GM23248 (cell line): ENCODE measurements around the gene CARD14.

Experiments
- EZH2 ChIP-seq: fragments of 200-600 bp; sonication (generic); IDR thresholded peaks from 2 replicates; pipeline ENCODE4 v1.6.1; 2018; ENCODE audit warnings: antibody characterized with exemption, mild to moderate bottlenecking; ENCODE audit not compliant: insufficient read depth, poor library complexity, severe bottlenecking
- EZH2phosphoT487 ChIP-seq: fragments of 200-600 bp; sonication (generic); IDR thresholded peaks from 2 replicates; pipeline ENCODE4 v1.6.1; 2018; ENCODE audit warnings: antibody characterized with exemption, moderate library complexity, mild to moderate bottlenecking, low read depth; ENCODE audit not compliant: insufficient read depth

- TF ChIP-seq EZH2: no peak
- no peak for TF ChIP-seq EZH2phosphoT487
Measured at GRCh38 chr17:80212109-80212508, 42.3 kb downstream of the CARD14 start.
